Neural cell (in vitro differentiated cells): ENCODE data around the gene CTSL. TPM values are rescaled to one million over a fixed set of nuclear protein-coding genes. Genes with fewer than 3 reads are reported as not detected.

ENCODE experiments used
- H2AFZ ChIP-seq: fragments of 200-600, 300-800 bp; sonication (generic), shearing (Covaris generic); 2 replicates; pipeline ENCODE4 v1.6.0; 2014; ENCODE audit warnings: low read depth, mild to moderate bottlenecking, antibody characterized with exemption, low read length, moderate library complexity
- H3F3A ChIP-seq: fragments of 200-600 bp; shearing (Covaris generic); 2 replicates; pipeline ENCODE4 v1.6.1; 2016; ENCODE audit warnings: mild to moderate bottlenecking, moderate library complexity, mixed read lengths, antibody characterized with exemption, low read length; ENCODE audit not compliant: insufficient read depth, poor library complexity, severe bottlenecking
- H3K27ac ChIP-seq: fragments of 200-600, 300-800 bp; sonication (generic), shearing (Covaris generic); 2 replicates; pipeline ENCODE4 v1.5.1; 2014; ENCODE audit warnings: mild to moderate bottlenecking, low read length, moderate library complexity
- H3K27me3 ChIP-seq: fragments of 300-800, 200-600 bp; sonication (generic), shearing (Covaris generic); 2 replicates; pipeline ENCODE4 v1.6.0; 2014; ENCODE audit warnings: mild to moderate bottlenecking, low read depth, low read length, moderate library complexity; ENCODE audit not compliant: insufficient read depth
- H3K36me3 ChIP-seq: fragments of 300-800, 200-600 bp; sonication (generic), shearing (Covaris generic); 2 replicates; pipeline ENCODE4 v1.5.1; 2014; ENCODE audit warnings: mild to moderate bottlenecking, antibody characterized with exemption, low read length, moderate library complexity; ENCODE audit not compliant: insufficient read depth
- H3K4me2 ChIP-seq: fragments of 300-800, 200-600 bp; sonication (generic), shearing (Covaris generic); 2 replicates; pipeline ENCODE4 v1.6.0; 2014; ENCODE audit warnings: mild to moderate bottlenecking, low read length
- H3K4me3 ChIP-seq: fragments of 300-800, 200-600 bp; sonication (generic), shearing (Covaris generic); 2 replicates; pipeline ENCODE4 v1.5.1; 2014; ENCODE audit warnings: mild to moderate bottlenecking, low read length, moderate library complexity
- H3K79me2 ChIP-seq: fragments of 200-600 bp; shearing (Covaris generic); replicated peaks from 2 replicates; pipeline ENCODE4 v1.6.0; 2014; ENCODE audit warnings: mild to moderate bottlenecking, low read length, moderate library complexity; ENCODE audit not compliant: insufficient read depth
- H3K9ac ChIP-seq: fragments of 300-800, 200-600 bp; sonication (generic), shearing (Covaris generic); 2 replicates; pipeline ENCODE4 v1.6.1; 2016; ENCODE audit warnings: mild to moderate bottlenecking, low read length, mixed read lengths
- H3K9me2 ChIP-seq: fragments of 200-600 bp; shearing (Covaris generic); 2 replicates; pipeline ENCODE4 v1.6.1; 2016; ENCODE audit warnings: mild to moderate bottlenecking, low read length, mixed read lengths; ENCODE audit not compliant: insufficient read depth
- H3K9me3 ChIP-seq: fragments of 200-600, 300-800 bp; sonication (generic), shearing (Covaris generic); 2 replicates; pipeline ENCODE4 v1.6.1; 2016; ENCODE audit warnings: mild to moderate bottlenecking, mixed run types, low read length, moderate library complexity, mixed read lengths
- H4K20me1 ChIP-seq: fragments of 200-600 bp; shearing (Covaris generic); 2 replicates; pipeline ENCODE4 v1.6.1; 2016; ENCODE audit warnings: mild to moderate bottlenecking, mixed run types; ENCODE audit not compliant: insufficient read depth
- CTCF ChIP-seq: fragments of 450-650 bp; IDR thresholded peaks from 2 replicates; pipeline ENCODE4 v1.5.1; 2014; ENCODE audit warnings: antibody characterized with exemption, mild to moderate bottlenecking, moderate library complexity; ENCODE audit not compliant: poor library complexity, severe bottlenecking
- EP300 ChIP-seq: fragments of 450-650 bp; conservative IDR thresholded peaks from 2 replicates; pipeline ENCODE4 v1.6.1; 2014; ENCODE audit warnings: antibody characterized with exemption, mild to moderate bottlenecking, moderate library complexity; ENCODE audit not compliant: poor library complexity, severe bottlenecking
- EZH2 ChIP-seq: fragments of 200-600, 300-800 bp; shearing (Covaris generic), sonication (generic); IDR thresholded peaks from 2 replicates; pipeline ENCODE4 v1.6.1; 2014; ENCODE audit warnings: antibody characterized with exemption, low read length, borderline replicate concordance, mild to moderate bottlenecking; ENCODE audit not compliant: insufficient read depth, poor library complexity, severe bottlenecking
- MXI1 ChIP-seq: fragments of 450-650 bp; conservative IDR thresholded peaks from 2 replicates; pipeline ENCODE4 v1.6.1; 2014; ENCODE audit warnings: antibody characterized with exemption, mild to moderate bottlenecking; ENCODE audit not compliant: poor library complexity, severe bottlenecking
- POLR2AphosphoS5 ChIP-seq: IDR thresholded peaks from 2 replicates; pipeline ENCODE4 v1.6.1; 2012
- RAD21 ChIP-seq: fragments of 450-650 bp; conservative IDR thresholded peaks from 2 replicates; pipeline ENCODE4 v1.6.1; 2014; ENCODE audit warnings: antibody characterized with exemption, mild to moderate bottlenecking, moderate library complexity
- SMC3 ChIP-seq: fragments of 450-650 bp; conservative IDR thresholded peaks from 2 replicates; pipeline ENCODE4 v1.6.1; 2014; ENCODE audit warnings: antibody characterized with exemption, mild to moderate bottlenecking, moderate library complexity; ENCODE audit not compliant: poor library complexity
- TAF1 ChIP-seq: IDR thresholded peaks from 2 replicates; pipeline ENCODE4 v1.6.1; 2012; ENCODE audit warnings: low read depth
- polyA plus RNA-seq: library from polyadenylated mRNA; depleted of rRNA; stranded (reverse); fragments of >200 nt; gene quantifications from 2 replicates; pipeline ENCODE4 v1.2.3, GENCODE V29; 2014
- TF ChIP-seq, protein P1 (sequence below): IDR thresholded peaks from 2 replicates; pipeline ENCODE4 v1.6.1; 2012; ENCODE audit warnings: borderline replicate concordance

Gene CTSL
- polyA plus RNA-seq, 1 donor from 2014 or later = 53.5 TPM

GRCh38 chr9:87708546-87708945 lies 17.4 kb upstream of the CTSL start:
- Histone ChIP-seq H3F3A (no peaks in the 10 kb centered on the region), H3K4me3 (no peak overlapping the region), H3K9me2 (no peaks in the 10 kb centered on the region), H3K36me3 (peaks cover 4% of the 10 kb centered on the region), H2AFZ (no peak overlapping the region), H3K9me3 (no peaks in the 10 kb centered on the region), H3K27me3 (no peaks in the 10 kb centered on the region), H3K79me2 (no peaks in the 10 kb centered on the region), H3K4me2 (no peak overlapping the region), H3K27ac (no peak overlapping the region), H4K20me1 (no peaks in the 10 kb centered on the region), H3K9ac (no peak overlapping the region)
- TF ChIP-seq POLR2AphosphoS5 = no peak
- no peak for TF ChIP-seq EP300
- TF ChIP-seq MXI1 = no peak
- no peak for TF ChIP-seq TAF1
- no peak for TF ChIP-seq RAD21
- no peak for TF ChIP-seq EZH2
- TF ChIP-seq SMC3 = no peak
- TF ChIP-seq, protein P1, sequence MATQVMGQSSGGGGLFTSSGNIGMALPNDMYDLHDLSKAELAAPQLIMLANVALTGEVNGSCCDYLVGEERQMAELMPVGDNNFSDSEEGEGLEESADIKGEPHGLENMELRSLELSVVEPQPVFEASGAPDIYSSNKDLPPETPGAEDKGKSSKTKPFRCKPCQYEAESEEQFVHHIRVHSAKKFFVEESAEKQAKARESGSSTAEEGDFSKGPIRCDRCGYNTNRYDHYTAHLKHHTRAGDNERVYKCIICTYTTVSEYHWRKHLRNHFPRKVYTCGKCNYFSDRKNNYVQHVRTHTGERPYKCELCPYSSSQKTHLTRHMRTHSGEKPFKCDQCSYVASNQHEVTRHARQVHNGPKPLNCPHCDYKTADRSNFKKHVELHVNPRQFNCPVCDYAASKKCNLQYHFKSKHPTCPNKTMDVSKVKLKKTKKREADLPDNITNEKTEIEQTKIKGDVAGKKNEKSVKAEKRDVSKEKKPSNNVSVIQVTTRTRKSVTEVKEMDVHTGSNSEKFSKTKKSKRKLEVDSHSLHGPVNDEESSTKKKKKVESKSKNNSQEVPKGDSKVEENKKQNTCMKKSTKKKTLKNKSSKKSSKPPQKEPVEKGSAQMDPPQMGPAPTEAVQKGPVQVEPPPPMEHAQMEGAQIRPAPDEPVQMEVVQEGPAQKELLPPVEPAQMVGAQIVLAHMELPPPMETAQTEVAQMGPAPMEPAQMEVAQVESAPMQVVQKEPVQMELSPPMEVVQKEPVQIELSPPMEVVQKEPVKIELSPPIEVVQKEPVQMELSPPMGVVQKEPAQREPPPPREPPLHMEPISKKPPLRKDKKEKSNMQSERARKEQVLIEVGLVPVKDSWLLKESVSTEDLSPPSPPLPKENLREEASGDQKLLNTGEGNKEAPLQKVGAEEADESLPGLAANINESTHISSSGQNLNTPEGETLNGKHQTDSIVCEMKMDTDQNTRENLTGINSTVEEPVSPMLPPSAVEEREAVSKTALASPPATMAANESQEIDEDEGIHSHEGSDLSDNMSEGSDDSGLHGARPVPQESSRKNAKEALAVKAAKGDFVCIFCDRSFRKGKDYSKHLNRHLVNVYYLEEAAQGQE = no peak
- TF ChIP-seq CTCF = no peak

- H3K36me3 ChIP-seq = peaks cover 4% of the 10 kb centered on the region
- no peaks in the 10 kb centered on the region for H3K27me3 ChIP-seq
- H3K27ac ChIP-seq = no peak overlapping the region
- H2AFZ ChIP-seq = no peak overlapping the region
- no peak overlapping the region for H3K4me2 ChIP-seq
- H3K79me2 ChIP-seq = no peaks in the 10 kb centered on the region
- H4K20me1 ChIP-seq = no peaks in the 10 kb centered on the region
- no peaks in the 10 kb centered on the region for H3F3A ChIP-seq
- H3K9ac ChIP-seq = no peak overlapping the region
- no peak overlapping the region for H3K4me3 ChIP-seq
- no peaks in the 10 kb centered on the region for H3K9me3 ChIP-seq
- no peaks in the 10 kb centered on the region for H3K9me2 ChIP-seq
- TF ChIP-seq CTCF (no peak), RAD21 (no peak), POLR2AphosphoS5 (no peak), EZH2 (no peak), SMC3 (no peak)
- TF ChIP-seq, protein P1 = no peak
These were observed 16.8 kb upstream of the CTSL start for GRCh38 chr9:87708986-87709728.
